HG03159 (cell line): ENCODE measurements around the gene RALB.
A peak's percentile ranks its signal among the peaks of the same experiment; 100 is the strongest.

ENCODE experiments used
- ATAC-seq: cut with Tn5 transposase; IDR thresholded peaks from one replicate; pipeline ENCODE4 v1.9.1; 2021; ENCODE audit warnings: mild to moderate bottlenecking, moderate library complexity; ENCODE audit not compliant: unreplicated experiment

The RALB gene

GRCh38 chr2:120262150-120262549 is 9.5 kb downstream of the RALB start:
- ATAC-seq = no peak

- no peak for ATAC-seq
Measured at GRCh38 chr2:120262761-120263428, 10.2 kb downstream of the RALB start.

- peak; percentile 47 for ATAC-seq
Measured at GRCh38 chr2:120265006-120265405, 12.4 kb downstream of the RALB start.

- no peak for ATAC-seq
Measured at GRCh38 chr2:120267348-120267747, 14.7 kb downstream of the RALB start.

DNA sequence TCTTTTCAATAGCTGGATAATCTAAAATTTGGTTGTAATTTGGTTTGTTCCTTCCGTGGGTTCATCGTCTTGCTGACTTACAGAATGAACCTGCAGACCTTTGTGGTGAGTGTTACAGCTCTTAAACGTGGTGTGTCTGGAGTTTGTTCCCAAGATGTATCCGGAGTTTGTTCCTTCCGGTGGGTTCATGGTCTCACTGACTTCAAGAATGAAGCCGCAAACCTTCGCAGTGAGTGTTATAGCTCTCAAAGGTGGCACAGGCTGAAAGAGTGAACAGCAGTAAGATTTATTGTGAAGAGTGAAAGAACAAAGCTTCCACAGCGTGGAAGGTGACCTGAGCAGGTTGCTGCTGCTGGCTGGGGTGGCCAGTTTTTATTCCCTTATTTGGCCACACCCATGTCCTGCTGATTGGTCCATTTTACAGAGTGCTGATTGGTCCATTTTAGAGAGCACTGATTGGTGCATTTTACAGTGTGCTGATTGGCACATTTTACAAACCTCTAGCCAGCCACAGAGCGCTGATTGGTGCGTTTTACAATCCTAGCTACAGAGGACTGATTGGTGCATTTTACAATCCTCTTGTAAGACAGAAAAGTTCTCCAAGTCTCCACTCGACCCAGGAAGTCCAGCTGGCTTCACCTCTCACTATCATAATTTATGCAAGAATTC is 16.6 kb downstream of the RALB start:
- no peak for ATAC-seq

DNA sequence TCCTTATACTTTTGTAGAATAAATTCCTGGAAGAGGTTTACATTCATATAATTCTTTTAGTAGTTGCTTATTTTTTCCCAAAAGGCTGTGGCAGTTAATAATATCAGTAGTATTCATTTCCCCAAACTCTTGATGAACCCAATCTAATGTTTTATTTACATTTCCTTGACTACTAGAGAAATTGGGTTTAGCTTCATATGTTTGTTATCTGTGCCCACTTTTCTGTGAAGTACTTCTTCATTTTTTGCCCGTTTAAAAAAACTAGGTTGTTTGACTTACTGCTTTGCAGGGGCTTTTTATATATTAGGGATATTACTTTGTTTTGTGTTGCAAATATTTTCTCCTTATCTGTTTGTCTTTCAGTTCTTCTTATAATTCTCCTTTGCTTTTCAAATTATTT is 17.2 kb downstream of the RALB start:
- no peak for ATAC-seq

DNA sequence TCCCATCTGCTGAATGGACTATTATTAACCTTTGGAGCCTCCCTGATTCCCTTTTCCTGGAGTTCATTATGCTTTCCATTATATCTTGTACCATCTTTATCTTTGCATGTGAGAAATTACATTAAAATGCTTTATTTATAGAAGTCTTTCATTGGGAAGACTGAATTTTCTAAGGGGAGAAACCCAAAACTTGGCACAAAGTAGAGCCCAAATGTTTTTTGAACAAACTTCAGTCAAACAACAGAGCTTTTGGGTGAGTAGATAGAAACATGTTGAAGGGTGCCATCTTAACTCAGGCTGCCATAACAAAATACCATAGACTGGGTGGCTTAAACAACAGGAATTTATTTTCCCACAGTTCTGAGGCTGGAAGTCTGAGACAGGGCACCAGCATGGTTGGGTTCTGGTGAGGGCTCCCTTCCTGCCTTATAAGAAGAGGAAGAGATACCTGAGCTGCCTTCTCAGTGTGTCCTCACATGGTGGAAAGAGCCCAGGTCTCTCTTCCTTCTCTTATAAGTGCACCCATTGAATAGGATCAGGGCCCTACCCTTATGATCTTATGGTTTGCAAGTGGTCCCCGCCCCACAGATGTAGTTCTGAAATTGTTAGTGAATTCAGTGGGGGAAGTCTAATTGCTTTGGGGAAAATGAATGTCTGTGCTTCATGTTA is 19.2 kb downstream of the RALB start:
- no peak for ATAC-seq

- ATAC-seq = no peak
Measured at GRCh38 chr2:120272763-120273481, 20.3 kb downstream of the RALB start.

- ATAC-seq = no peak
Measured at GRCh38 chr2:120275617-120276400, 23.2 kb downstream of the RALB start.

DNA sequence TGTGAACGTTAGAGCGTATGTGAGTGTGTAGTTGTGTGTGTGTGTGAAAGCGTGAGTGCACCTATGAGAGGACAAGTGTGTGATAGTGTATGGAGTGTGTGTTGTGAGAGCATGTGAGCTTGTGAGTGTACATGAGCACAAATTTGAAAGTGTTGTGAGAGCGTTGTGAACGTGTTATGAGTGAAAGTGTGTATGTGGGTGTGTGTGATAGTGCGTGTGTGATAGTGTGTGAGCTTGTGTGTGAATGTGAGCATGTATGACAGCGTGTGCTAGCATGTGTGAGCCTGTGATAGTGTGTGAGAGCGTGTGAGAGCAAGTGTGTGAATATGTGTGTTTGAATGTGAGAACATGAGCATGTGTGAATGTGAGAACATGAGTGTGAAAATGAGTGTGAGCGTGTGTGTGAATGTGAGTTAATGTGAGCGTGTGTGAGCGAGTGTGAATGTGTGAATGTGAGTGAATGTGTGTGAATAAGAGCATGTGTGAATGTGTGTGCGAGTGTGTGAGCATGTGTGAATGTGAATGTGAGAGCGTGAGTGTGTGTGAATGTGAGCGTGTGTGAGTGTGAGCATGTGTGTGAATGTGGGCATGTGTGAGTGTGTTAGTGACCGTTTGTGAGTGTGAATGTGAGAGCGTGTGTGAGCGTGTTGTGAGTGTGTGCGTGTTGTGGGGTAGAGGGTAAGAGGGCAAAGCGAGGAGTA is 25.0 kb downstream of the RALB start:
- no peak for ATAC-seq

GRCh38 chr2:120278901-120279300 is 26.2 kb downstream of the RALB start:
- no peak for ATAC-seq

GRCh38 chr2:120279708-120280107 is 27.1 kb downstream of the RALB start:
- no peak for ATAC-seq

DNA sequence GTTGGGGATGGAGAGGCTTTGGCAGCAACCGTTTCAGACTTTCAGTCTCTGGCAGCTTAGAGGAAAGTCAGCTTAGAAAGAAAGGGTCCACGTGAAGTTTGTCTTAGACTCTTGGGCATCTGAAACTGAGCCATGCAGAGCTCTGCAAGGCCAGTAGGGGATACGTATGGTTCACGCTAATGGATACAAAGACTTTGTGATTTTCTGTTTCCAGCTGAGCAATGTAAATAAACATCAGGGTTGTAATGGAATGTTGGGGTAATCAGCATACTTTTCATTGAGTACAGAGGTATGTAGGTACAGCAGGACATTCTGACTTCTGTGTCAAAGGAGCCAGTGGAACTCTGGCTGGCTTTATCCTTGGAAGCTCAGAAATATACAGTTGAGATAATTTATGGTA is 31.0 kb downstream of the RALB start:
- ATAC-seq = no peak

DNA sequence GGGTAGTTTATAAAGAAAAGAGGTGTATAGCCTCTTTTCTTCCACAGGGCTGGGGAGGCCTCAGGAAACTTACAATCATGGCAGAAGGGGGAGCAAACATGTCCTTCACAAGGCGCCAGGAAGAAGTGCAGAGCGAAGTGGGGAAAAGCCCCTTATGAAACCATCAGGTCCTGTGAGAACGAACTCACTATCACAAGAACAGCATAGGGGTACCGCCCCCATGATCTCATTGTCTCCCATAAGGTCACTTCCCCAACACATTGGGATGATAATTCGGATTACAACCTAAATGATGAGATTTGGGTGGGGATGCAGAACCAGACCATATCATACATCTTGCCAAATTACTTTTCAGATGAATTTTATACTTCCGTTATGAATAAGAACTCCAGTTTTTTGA is 32.4 kb downstream of the RALB start:
- ATAC-seq = no peak

- ATAC-seq = peak; percentile 97
Measured at GRCh38 chr2:120287183-120288015, 34.7 kb downstream of the RALB start.

DNA sequence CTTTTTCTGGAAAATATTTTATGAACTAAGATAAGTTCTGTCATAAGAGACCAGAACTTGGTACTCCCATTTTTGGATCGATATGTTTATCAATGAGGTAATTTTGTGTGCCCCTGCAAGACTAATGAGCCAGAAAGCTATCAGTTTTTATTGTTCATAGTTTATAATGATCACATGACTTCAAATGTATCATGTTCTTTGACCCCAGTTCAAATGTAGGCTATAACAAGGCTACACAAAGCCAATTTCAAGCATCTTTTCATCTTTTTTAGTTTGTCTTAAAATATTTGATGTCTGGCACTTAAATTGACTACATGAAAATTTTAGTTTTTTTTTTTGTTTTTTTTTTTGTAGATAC is 35.3 kb downstream of the RALB start:
- ATAC-seq = no peak

GRCh38 chr2:120289221-120289906 is 36.7 kb downstream of the RALB start:
- no peak for ATAC-seq

DNA sequence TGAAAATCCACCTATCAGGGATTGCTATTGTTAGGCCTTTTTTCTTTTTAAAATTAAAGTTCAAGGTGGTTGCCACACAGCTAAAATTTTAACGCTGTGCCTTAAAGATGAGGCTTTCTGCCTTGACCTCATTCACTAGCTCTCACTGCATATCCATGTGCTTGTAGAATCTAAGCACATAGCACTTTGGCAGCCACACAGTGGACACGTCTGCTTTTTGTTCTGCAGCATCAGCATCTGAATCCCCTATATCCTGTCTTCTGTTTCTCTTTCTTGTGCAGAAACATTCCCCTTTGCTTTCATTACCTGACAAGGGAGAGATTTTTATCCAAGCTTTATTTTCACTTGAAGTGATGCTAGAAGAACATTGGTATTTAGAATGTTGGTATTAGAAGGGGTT is 38.1 kb downstream of the RALB start:
- no peak for ATAC-seq
